ENCODE data around the gene MEX3C.

The MEX3C gene

GRCh38 chr18:51193621-51194287 lies 3.7 kb downstream of the MEX3C start:
- Histone ChIP-seq H3K4me2 (ENCODE audit: low read length) (peak overlapping the region; percentile 23), H3K79me2 (ENCODE audit: control insufficient read depth, insufficient read depth, low read length) (peaks cover 60% of the 10 kb centered on the region), H2BK15ac (replicated peaks; ENCODE audit: low read depth) (no peak overlapping the region), H3K27ac (ENCODE audit: low read depth, low read length) (no peak overlapping the region), H2AK5ac (ENCODE audit: low read length) (no peak overlapping the region), H4K8ac (ENCODE audit: low read depth, low read length) (no peak overlapping the region), H3K18ac (ENCODE audit: low read length) (no peak overlapping the region), H3K4me3 (ENCODE audit: low read length) (no peak overlapping the region), H4K5ac (ENCODE audit: low read length) (no peak overlapping the region), H2BK5ac (ENCODE audit: low read length) (no peak overlapping the region), H3K4ac (ENCODE audit: low read depth, low read length) (no peak overlapping the region), H3K79me1 (ENCODE audit: low read length) (peaks cover 1% of the 10 kb centered on the region), H3K27me3 (ENCODE audit: insufficient read depth, low read length, poor library complexity) (no peaks in the 10 kb centered on the region), H3K23ac (ENCODE audit: low read length) (no peak overlapping the region), H3K56ac (ENCODE audit: low read length) (no peak overlapping the region), H3K9ac (ENCODE audit: low read length) (peak overlapping the region; percentile 47), H3K4me1 (ENCODE audit: control insufficient read depth, low read depth, low read length) (peaks cover 4% of the 10 kb centered on the region), H3K36me3 (ENCODE audit: control insufficient read depth, insufficient read depth, low read length) (no peaks in the 10 kb centered on the region), H2BK120ac (ENCODE audit: low read depth, low read length) (no peak overlapping the region)
- WGBS (ENCODE audit: extremely low coverage, insufficient coverage, low lambda C conversion rate) = no CpG with 5 or more reads among the region's 5 CpGs
- DNase-seq = no peak

DNA sequence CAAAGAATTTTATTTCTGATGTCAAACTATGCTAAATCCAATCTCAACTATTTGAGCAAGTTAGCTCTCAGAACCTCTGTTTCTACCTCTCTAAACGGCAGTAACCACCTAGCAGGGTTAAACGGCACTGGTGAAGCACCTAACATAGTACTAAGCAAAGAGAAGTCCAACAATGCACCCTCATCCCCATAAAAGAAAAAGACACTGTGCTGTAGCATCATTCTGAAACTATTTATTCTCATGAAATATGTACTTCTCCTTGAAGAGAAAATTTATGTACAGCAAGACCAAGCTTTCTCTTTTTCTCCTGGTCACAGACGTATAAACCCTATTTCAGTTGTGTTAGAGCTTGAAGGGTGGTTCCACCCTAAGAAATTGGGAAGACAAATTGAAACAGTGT lies 4.8 kb downstream of the MEX3C start:
- no peak overlapping the region for H4K8ac ChIP-seq (ENCODE audit: low read depth, low read length)
- no peak overlapping the region for H2AK5ac ChIP-seq (ENCODE audit: low read length)
- H3K36me3 ChIP-seq (ENCODE audit: control insufficient read depth, insufficient read depth, low read length) = no peaks in the 10 kb centered on the region
- H3K9ac ChIP-seq (ENCODE audit: low read length) = peak overlapping the region; percentile 18
- no peak overlapping the region for H3K18ac ChIP-seq (ENCODE audit: low read length)
- peaks cover 1% of the 10 kb centered on the region for H3K79me1 ChIP-seq (ENCODE audit: low read length)
- no peak overlapping the region for H2BK15ac ChIP-seq (replicated peaks; ENCODE audit: low read depth)
- no peak overlapping the region for H3K23ac ChIP-seq (ENCODE audit: low read length)
- no peak for DNase-seq
- H4K5ac ChIP-seq (ENCODE audit: low read length) = no peak overlapping the region
- peaks cover 4% of the 10 kb centered on the region for H3K4me1 ChIP-seq (ENCODE audit: control insufficient read depth, low read depth, low read length)
- no CpG with 5 or more reads among the region's 3 CpGs for WGBS (ENCODE audit: extremely low coverage, insufficient coverage, low lambda C conversion rate)
- peak overlapping the region; percentile 31 for H3K56ac ChIP-seq (ENCODE audit: low read length)
- no peaks in the 10 kb centered on the region for H3K27me3 ChIP-seq (ENCODE audit: insufficient read depth, low read length, poor library complexity)
- H2BK120ac ChIP-seq (ENCODE audit: low read depth, low read length) = no peak overlapping the region
- no peak overlapping the region for H3K27ac ChIP-seq (ENCODE audit: low read depth, low read length)
- H3K4me2 ChIP-seq (ENCODE audit: low read length) = no peak overlapping the region
- H3K4ac ChIP-seq (ENCODE audit: low read depth, low read length) = no peak overlapping the region
- H3K4me3 ChIP-seq (ENCODE audit: low read length) = no peak overlapping the region
- H3K79me2 ChIP-seq (ENCODE audit: control insufficient read depth, insufficient read depth, low read length) = peaks cover 66% of the 10 kb centered on the region
- H2BK5ac ChIP-seq (ENCODE audit: low read length) = no peak overlapping the region

- H2BK15ac ChIP-seq (replicated peaks; ENCODE audit: low read depth) = no peak overlapping the region
- no peak overlapping the region for H2BK120ac ChIP-seq (ENCODE audit: low read depth, low read length)
- peaks cover 71% of the 10 kb centered on the region for H3K79me2 ChIP-seq (ENCODE audit: control insufficient read depth, insufficient read depth, low read length)
- no peak overlapping the region for H3K27ac ChIP-seq (ENCODE audit: low read depth, low read length)
- H4K5ac ChIP-seq (ENCODE audit: low read length) = no peak overlapping the region
- H3K9ac ChIP-seq (ENCODE audit: low read length) = no peak overlapping the region
- H3K27me3 ChIP-seq (ENCODE audit: insufficient read depth, low read length, poor library complexity) = no peaks in the 10 kb centered on the region
- H2AK5ac ChIP-seq (ENCODE audit: low read length) = no peak overlapping the region
- H2BK5ac ChIP-seq (ENCODE audit: low read length) = no peak overlapping the region
- no peaks in the 10 kb centered on the region for H3K36me3 ChIP-seq (ENCODE audit: control insufficient read depth, insufficient read depth, low read length)
- no CpG with 5 or more reads among the region's 2 CpGs for WGBS (ENCODE audit: extremely low coverage, insufficient coverage, low lambda C conversion rate)
- no peak for DNase-seq
- no peak overlapping the region for H3K56ac ChIP-seq (ENCODE audit: low read length)
- H3K79me1 ChIP-seq (ENCODE audit: low read length) = peaks cover 1% of the 10 kb centered on the region
- no peak overlapping the region for H3K4me2 ChIP-seq (ENCODE audit: low read length)
- no peak overlapping the region for H4K8ac ChIP-seq (ENCODE audit: low read depth, low read length)
- no peak overlapping the region for H3K4ac ChIP-seq (ENCODE audit: low read depth, low read length)
- peaks cover 4% of the 10 kb centered on the region for H3K4me1 ChIP-seq (ENCODE audit: control insufficient read depth, low read depth, low read length)
- H3K23ac ChIP-seq (ENCODE audit: low read length) = no peak overlapping the region
- no peak overlapping the region for H3K18ac ChIP-seq (ENCODE audit: low read length)
- no peak overlapping the region for H3K4me3 ChIP-seq (ENCODE audit: low read length)
Measured at GRCh38 chr18:51192026-51192425, 5.5 kb downstream of the MEX3C start.

GRCh38 chr18:51191128-51191717 lies 6.3 kb downstream of the MEX3C start:
- Histone ChIP-seq H3K4me1 (ENCODE audit: control insufficient read depth, low read depth, low read length) (peaks cover 4% of the 10 kb centered on the region), H3K27ac (ENCODE audit: low read depth, low read length) (no peak overlapping the region), H3K23ac (ENCODE audit: low read length) (no peak overlapping the region), H3K9ac (ENCODE audit: low read length) (no peak overlapping the region), H3K36me3 (ENCODE audit: control insufficient read depth, insufficient read depth, low read length) (no peaks in the 10 kb centered on the region), H3K79me2 (ENCODE audit: control insufficient read depth, insufficient read depth, low read length) (peaks cover 73% of the 10 kb centered on the region), H3K4me2 (ENCODE audit: low read length) (no peak overlapping the region), H2BK15ac (replicated peaks; ENCODE audit: low read depth) (no peak overlapping the region), H3K56ac (ENCODE audit: low read length) (no peak overlapping the region), H4K5ac (ENCODE audit: low read length) (no peak overlapping the region), H4K8ac (ENCODE audit: low read depth, low read length) (no peak overlapping the region), H3K4me3 (ENCODE audit: low read length) (no peak overlapping the region), H2BK120ac (ENCODE audit: low read depth, low read length) (no peak overlapping the region), H3K27me3 (ENCODE audit: insufficient read depth, low read length, poor library complexity) (no peaks in the 10 kb centered on the region), H3K18ac (ENCODE audit: low read length) (no peak overlapping the region), H3K4ac (ENCODE audit: low read depth, low read length) (no peak overlapping the region), H3K79me1 (ENCODE audit: low read length) (peaks cover 5% of the 10 kb centered on the region), H2BK5ac (ENCODE audit: low read length) (no peak overlapping the region), H2AK5ac (ENCODE audit: low read length) (no peak overlapping the region)
- no CpG with 5 or more reads among the region's 4 CpGs for WGBS (ENCODE audit: extremely low coverage, insufficient coverage, low lambda C conversion rate)
- DNase-seq = no peak

DNA sequence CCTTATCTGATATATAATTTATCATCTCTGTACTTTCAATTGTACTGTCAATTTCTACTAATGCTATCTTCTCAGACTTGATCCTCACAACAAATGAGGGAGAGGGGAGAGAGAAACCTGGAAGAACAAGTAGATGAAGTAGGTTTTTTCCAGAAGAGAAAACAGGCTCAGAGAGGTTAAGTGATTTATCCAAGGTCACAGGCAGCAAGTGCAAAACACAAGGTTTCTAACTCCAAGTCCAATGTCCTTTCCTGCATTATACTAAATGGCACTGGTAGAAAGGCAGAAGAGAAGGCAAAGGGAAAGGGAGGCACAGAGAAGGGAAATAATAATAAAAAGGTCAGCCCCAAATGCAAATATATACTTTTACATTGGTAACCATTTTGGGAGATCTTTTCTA lies 7.5 kb downstream of the MEX3C start:
- Histone ChIP-seq H3K4me2 (ENCODE audit: low read length) (no peak overlapping the region), H3K27me3 (ENCODE audit: insufficient read depth, low read length, poor library complexity) (no peaks in the 10 kb centered on the region), H4K5ac (ENCODE audit: low read length) (no peak overlapping the region), H3K56ac (ENCODE audit: low read length) (no peak overlapping the region), H3K27ac (ENCODE audit: low read depth, low read length) (no peak overlapping the region), H2AK5ac (ENCODE audit: low read length) (no peak overlapping the region), H3K79me1 (ENCODE audit: low read length) (peaks cover 10% of the 10 kb centered on the region), H3K9ac (ENCODE audit: low read length) (no peak overlapping the region), H4K8ac (ENCODE audit: low read depth, low read length) (no peak overlapping the region), H3K23ac (ENCODE audit: low read length) (no peak overlapping the region), H2BK120ac (ENCODE audit: low read depth, low read length) (no peak overlapping the region), H3K79me2 (ENCODE audit: control insufficient read depth, insufficient read depth, low read length) (peaks cover 72% of the 10 kb centered on the region), H3K4me3 (ENCODE audit: low read length) (no peak overlapping the region), H2BK15ac (replicated peaks; ENCODE audit: low read depth) (no peak overlapping the region), H3K4ac (ENCODE audit: low read depth, low read length) (no peak overlapping the region), H2BK5ac (ENCODE audit: low read length) (no peak overlapping the region), H3K4me1 (ENCODE audit: control insufficient read depth, low read depth, low read length) (peaks cover 4% of the 10 kb centered on the region), H3K18ac (ENCODE audit: low read length) (no peak overlapping the region), H3K36me3 (ENCODE audit: control insufficient read depth, insufficient read depth, low read length) (peaks cover 1% of the 10 kb centered on the region)
- no peak for DNase-seq
